ENCODE results near the gene CCDC187.

DNA sequence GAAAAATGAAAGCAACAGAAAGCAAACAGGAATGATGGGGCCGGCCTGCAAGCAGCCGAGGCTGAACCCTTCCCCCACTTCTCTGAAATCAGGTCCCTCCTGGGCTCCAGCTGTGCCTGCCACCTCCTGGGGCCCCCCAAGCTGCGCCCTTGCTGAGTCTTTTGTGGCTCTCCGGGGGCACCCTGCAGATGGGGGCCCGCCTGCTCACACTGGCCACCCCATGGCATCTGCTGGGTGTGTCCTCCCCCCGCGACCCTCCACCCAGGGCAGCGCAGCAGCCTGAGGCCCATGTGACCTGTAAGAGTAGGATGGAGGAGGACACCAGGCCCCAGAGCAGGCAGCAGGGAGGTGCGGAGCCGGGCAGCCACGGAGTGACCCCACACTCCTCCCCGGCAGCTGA, 29.2 kb upstream of the CCDC187 start:
- no peak for TF ChIP-seq POLR2A (IDR thresholded peaks at IDR 0.05)
- TF ChIP-seq, protein P1, sequence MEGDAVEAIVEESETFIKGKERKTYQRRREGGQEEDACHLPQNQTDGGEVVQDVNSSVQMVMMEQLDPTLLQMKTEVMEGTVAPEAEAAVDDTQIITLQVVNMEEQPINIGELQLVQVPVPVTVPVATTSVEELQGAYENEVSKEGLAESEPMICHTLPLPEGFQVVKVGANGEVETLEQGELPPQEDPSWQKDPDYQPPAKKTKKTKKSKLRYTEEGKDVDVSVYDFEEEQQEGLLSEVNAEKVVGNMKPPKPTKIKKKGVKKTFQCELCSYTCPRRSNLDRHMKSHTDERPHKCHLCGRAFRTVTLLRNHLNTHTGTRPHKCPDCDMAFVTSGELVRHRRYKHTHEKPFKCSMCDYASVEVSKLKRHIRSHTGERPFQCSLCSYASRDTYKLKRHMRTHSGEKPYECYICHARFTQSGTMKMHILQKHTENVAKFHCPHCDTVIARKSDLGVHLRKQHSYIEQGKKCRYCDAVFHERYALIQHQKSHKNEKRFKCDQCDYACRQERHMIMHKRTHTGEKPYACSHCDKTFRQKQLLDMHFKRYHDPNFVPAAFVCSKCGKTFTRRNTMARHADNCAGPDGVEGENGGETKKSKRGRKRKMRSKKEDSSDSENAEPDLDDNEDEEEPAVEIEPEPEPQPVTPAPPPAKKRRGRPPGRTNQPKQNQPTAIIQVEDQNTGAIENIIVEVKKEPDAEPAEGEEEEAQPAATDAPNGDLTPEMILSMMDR (IDR thresholded peaks at IDR 0.05 in 8 of 11, conservative IDR thresholded peaks at IDR 0.05 in 3 of 11): no peak

Data from spleen (tissue), 7 donors.